GM18858 (cell line): ENCODE data around the gene POU2F1.
"Not testable (repeated sequence)": the region's sequence is repeated elsewhere in the genome, so short reads cannot be mapped to it uniquely, and the experiment has no call there.

Source experiments
- ATAC-seq: cut with Tn5 transposase; IDR thresholded peaks from one replicate; pipeline ENCODE4 v1.9.1; 2021; ENCODE audit not compliant: unreplicated experiment

Gene POU2F1

GRCh38 chr1:167230437-167230836 is 9.8 kb downstream of the POU2F1 start:
- ATAC-seq = no peak

GRCh38 chr1:167231873-167232450 is 11.3 kb downstream of the POU2F1 start:
- ATAC-seq = no peak

GRCh38 chr1:167232801-167233200 is 12.1 kb downstream of the POU2F1 start:
- ATAC-seq = no peak

GRCh38 chr1:167233373-167233772 is 12.7 kb downstream of the POU2F1 start:
- ATAC-seq = no peak

- no peak for ATAC-seq
These were observed 16.3 kb downstream of the POU2F1 start for GRCh38 chr1:167237000-167237399.

GRCh38 chr1:167238713-167239112 is 18.0 kb downstream of the POU2F1 start:
- ATAC-seq = no peak

- no peak for ATAC-seq
These were observed 18.6 kb downstream of the POU2F1 start for GRCh38 chr1:167239257-167239656.

GRCh38 chr1:167244244-167244643 is 23.6 kb downstream of the POU2F1 start:
- no peak for ATAC-seq

- not testable (repeated sequence) for ATAC-seq
These were observed 24.5 kb downstream of the POU2F1 start for GRCh38 chr1:167245168-167245567.

GRCh38 chr1:167246971-167247370 is 26.3 kb downstream of the POU2F1 start:
- no peak for ATAC-seq

- ATAC-seq = no peak
These were observed 27.1 kb downstream of the POU2F1 start for GRCh38 chr1:167247754-167248153.

- ATAC-seq = no peak
These were observed 28.3 kb downstream of the POU2F1 start for GRCh38 chr1:167248707-167249642.

- ATAC-seq = peak; percentile 39
These were observed 29.0 kb downstream of the POU2F1 start for GRCh38 chr1:167249702-167250101.

GRCh38 chr1:167250482-167250881 is 29.8 kb downstream of the POU2F1 start:
- ATAC-seq = no peak

GRCh38 chr1:167251472-167251871 is 30.8 kb downstream of the POU2F1 start:
- no peak for ATAC-seq

- no peak for ATAC-seq
These were observed 32.3 kb downstream of the POU2F1 start for GRCh38 chr1:167252986-167253385.

GRCh38 chr1:167258858-167259257 is 38.2 kb downstream of the POU2F1 start:
- ATAC-seq = no peak

GRCh38 chr1:167262836-167263235 is 42.1 kb downstream of the POU2F1 start:
- ATAC-seq = no peak

- no peak for ATAC-seq
These were observed 42.7 kb downstream of the POU2F1 start for GRCh38 chr1:167263344-167263743.

- no peak for ATAC-seq
These were observed 43.3 kb downstream of the POU2F1 start for GRCh38 chr1:167263819-167264464.

- ATAC-seq = no peak
These were observed 46.3 kb downstream of the POU2F1 start for GRCh38 chr1:167266965-167267364.

GRCh38 chr1:167268347-167268787 is 47.7 kb downstream of the POU2F1 start:
- no peak for ATAC-seq
